HT-29 (cell line): Measurements from ENCODE around the gene AAMP. TPM values are rescaled to one million over a fixed set of nuclear protein-coding genes. Genes with fewer than 3 reads are reported as not detected.

Experiments
- DNase-seq: peaks from one replicate; pipeline ENCODE4 v3.0.0-alpha.2; 2015; ENCODE audit warnings: low spot score
- total RNA-seq: library from RNA; depleted of rRNA; stranded (reverse); fragments of >200 nt; shearing (Covaris generic); gene quantifications from 2 replicates; pipeline ENCODE4 v1.2.3, GENCODE V29; 2014

The AAMP gene
- total RNA-seq, 1 experiment from 2014 or later: 266 TPM

- DNase-seq: no peak
These were observed 24.6 kb upstream of the AAMP start for GRCh38 chr2:218294430-218295022.

- no peak for DNase-seq
These were observed 23.9 kb upstream of the AAMP start for GRCh38 chr2:218293715-218294429.

- DNase-seq: peak; percentile 84
These were observed 22.4 kb upstream of the AAMP start, which contains the start of gene TMBIM1 for GRCh38 chr2:218292048-218293014. TSS of gene TMBIM1 (minus strand) at chr2:218292503. CDS start at chr2:218282141, 10,362 bp downstream.

GRCh38 chr2:218291318-218292047 lies 21.5 kb upstream of the AAMP start:
- peak; percentile 48 for DNase-seq

- peak; percentile 55 for DNase-seq
These were observed 20.7 kb upstream of the AAMP start for GRCh38 chr2:218290316-218291261.

- DNase-seq: peak; percentile 75
These were observed 19.8 kb upstream of the AAMP start for GRCh38 chr2:218289639-218290315.

- peak; percentile 99 for DNase-seq
These were observed 16.9 kb upstream of the AAMP start for GRCh38 chr2:218286570-218287459.

- DNase-seq: no peak
These were observed 15.7 kb upstream of the AAMP start for GRCh38 chr2:218285604-218286003.

GRCh38 chr2:218284106-218284811 lies 14.3 kb upstream of the AAMP start:
- peak; percentile 79 for DNase-seq

GRCh38 chr2:218282173-218282991 lies 12.4 kb upstream of the AAMP start:
- DNase-seq: peak; percentile 95

GRCh38 chr2:218281449-218281848 lies 11.5 kb upstream of the AAMP start:
- DNase-seq: no peak

- DNase-seq: no peak
These were observed 10.4 kb upstream of the AAMP start for GRCh38 chr2:218280260-218280870.

- DNase-seq: no peak
These were observed 8.8 kb upstream of the AAMP start for GRCh38 chr2:218278531-218279360.

- DNase-seq: no peak
These were observed 8.0 kb upstream of the AAMP start for GRCh38 chr2:218277921-218278320.

- DNase-seq: no peak
These were observed 7.2 kb upstream of the AAMP start for GRCh38 chr2:218276986-218277755.
